OCI-M1 (cell line): ENCODE measurements around the gene DUSP2.
"Not testable (repeated sequence)": the region's sequence is repeated elsewhere in the genome, so short reads cannot be mapped to it uniquely, and the experiment has no call there.

ENCODE experiments used
- DNase-seq: peaks from one replicate; lab custom pipeline; 2025; lab: John Stamatoyannopoulos, UW

The DUSP2 gene

DNA sequence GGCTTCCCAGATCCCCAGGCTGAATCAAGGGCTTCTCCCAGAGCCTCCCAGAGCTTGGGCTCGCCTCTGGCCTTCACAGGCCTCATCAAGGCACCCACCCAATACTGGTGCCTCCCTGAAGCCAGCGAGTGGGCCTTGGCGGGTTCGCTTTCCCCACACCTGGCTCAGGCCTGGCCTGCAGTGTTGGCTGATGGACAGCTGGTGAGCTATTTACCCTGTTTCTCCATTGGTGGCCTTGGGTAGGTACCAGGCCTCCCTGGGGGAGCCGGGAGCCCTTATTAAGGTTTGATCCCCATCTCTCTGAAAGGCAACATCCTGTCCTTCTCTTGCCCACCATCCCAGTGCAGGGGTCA lies 18.2 kb upstream of the DUSP2 start:
- DNase-seq: no peak

DNA sequence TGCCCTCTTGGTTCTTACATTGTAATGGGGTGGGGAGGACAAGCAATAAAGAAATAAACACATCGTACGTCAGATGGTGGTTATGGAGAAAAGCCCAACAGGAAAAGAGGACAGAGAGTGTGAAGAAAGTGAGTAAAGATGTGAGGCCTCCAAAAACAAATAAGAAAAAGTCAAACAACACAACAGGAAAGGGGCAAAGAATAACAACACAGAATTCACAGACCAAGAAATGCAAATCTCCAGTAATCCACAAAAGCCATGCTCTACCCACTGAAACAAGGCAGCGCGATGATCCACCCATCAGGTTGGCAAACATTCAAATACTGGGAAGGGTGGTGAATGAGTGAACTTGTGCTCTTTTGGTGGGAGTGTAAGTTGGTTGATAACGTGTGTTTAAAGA lies 16.7 kb upstream of the DUSP2 start:
- no peak for DNase-seq

DNA sequence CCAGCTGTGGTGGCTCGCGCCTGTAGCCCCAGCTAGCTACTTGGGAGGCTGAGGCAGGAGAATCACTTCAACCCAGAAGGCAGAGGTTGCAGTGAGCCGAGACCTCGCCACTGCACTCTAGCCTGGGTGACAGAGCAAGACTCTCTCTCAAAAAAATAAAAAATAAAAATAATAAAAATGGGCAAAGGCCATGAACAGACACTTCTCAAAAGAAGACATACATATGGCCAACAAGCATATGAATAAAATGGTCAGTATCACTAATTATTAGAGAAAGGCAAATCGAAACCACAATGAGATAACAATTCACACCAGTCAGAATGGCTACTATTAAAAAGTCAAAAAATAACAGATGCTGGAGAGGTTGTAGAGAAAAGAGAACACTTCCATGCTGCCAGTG lies 15.1 kb upstream of the DUSP2 start:
- DNase-seq: not testable (repeated sequence)

DNA sequence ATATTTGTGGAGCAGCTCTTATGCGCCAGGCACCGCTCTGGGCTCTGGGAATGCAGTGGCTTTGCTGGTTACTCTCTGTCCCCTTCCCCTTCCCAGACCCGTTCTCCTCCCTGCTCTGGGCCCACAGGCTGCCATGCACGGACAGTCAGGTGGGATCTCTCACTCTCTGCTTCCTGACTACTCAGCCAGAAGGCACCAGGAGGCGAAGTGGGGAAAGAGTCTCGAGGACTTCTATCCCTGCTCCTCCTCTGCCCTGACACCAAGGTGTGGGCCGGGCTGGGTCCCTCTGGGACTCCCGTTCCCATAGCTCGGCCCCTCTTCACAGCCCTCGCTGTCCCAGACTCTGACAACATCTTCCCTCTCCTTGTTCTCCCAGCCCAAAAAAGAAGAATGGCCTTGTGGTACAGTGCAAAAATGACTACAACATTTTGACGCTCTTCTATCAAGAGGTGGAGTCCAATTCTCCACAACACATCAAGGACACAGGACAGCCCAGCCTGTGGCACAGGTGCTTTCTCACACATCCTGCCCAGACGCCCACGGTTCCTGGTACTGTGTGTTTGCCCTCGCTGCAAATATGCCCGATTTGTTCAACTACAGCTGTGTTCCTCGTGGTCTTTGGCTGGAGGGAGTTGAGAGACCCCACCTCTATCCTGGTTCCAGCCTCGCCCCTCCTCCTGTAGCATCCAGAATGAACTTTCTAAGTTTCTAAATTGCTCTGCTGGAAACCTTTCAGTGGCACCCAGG lies 14.0 kb upstream of the DUSP2 start:
- DNase-seq: no peak

DNA sequence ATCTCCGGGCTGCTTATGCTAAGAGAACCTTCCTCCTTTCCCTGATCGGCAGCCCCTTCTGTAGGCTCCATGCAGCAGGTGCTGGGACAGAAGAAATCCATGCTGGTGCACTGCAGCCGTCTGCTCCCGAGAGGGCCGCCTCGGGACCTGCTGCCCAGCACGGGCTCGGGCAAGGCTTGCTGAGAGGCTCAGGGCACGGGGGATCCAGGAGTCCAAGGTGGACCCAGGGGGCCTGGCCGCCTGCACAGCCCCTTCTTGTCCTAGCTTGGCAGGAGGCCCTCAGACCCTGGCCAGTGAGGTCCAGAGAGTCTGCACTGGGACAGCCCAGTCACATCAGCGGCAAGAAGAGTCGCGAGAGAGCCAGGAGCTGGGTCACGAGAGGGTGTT lies 13.3 kb upstream of the DUSP2 start:
- no peak for DNase-seq

DNA sequence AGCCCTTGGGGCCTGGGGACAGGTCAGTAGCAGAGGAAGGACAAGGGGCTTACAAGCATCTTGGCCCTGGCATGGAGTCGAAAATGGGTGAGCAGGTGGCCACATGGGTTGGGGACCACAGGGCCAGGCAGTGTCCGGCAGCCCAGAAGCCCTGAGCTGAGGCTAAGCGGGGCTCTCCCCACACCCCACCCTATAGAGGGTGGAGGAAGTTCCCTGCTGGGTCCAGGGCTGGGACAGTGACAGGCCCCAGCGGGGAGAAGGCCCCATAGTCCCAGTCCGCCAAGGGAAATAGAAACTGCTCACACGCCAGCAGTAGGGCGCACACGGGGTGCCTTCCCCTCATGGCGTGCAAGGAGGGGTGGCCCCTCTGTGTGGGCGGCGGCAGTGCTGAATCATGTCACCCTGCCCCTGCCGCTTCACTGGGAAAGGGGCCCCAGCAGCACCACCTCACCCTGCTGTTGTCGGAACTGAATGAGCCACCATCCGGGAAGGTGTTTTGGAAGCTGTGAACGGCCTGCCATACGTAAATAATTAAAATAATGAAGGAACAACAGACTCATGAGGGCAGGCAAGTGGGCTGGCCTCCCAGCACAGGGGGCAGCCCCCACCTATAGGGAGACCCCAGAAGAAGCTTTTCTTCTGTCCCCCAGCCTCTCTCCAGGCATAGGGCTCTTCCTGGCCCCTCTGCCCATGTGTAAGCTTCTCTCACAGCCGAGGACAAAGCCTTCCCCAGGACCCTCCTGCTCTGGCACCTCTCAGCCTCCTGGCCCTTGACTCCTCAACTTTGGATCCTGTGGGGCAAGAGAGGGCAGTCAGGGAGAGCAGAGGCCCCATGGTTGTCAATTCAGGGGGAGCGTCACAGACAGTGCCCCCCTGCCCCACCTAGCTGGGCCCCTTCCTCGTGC lies 12.7 kb upstream of the DUSP2 start:
- no peak for DNase-seq

DNA sequence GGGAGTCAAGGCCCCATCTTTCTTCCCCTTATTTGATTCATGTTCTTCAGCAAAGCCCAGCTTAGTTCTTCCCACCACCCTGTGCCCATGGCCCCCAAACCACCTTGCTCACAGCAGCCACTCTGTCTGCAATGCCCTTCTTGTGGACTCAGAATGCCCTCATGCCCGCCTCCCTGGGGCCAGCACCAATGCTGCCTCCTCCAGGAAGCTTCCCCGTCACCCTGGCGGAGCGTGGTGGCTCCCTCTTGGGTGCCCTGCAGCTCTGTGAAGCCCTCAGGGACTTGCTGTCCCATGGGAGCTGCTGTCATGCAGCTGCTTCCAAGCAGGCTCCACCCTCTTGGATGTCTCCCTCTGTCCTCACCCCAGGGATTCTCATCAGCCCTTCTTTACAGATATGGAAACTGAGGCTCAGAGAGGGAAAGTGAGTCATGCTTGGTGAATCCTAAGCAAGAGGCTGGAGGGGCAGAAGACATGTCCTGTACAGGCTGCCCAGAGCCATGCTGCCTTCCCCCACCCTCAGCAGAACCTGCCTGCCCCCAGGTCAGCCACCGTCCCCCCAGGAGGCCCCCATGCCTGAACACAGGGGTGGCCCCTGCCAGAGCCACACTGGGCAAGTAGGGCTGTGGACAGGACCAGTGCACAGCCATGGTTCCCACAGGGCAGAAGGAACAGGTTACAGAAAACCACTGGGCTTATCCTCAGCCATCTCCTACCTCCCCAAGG lies 11.8 kb upstream of the DUSP2 start:
- no peak for DNase-seq

DNA sequence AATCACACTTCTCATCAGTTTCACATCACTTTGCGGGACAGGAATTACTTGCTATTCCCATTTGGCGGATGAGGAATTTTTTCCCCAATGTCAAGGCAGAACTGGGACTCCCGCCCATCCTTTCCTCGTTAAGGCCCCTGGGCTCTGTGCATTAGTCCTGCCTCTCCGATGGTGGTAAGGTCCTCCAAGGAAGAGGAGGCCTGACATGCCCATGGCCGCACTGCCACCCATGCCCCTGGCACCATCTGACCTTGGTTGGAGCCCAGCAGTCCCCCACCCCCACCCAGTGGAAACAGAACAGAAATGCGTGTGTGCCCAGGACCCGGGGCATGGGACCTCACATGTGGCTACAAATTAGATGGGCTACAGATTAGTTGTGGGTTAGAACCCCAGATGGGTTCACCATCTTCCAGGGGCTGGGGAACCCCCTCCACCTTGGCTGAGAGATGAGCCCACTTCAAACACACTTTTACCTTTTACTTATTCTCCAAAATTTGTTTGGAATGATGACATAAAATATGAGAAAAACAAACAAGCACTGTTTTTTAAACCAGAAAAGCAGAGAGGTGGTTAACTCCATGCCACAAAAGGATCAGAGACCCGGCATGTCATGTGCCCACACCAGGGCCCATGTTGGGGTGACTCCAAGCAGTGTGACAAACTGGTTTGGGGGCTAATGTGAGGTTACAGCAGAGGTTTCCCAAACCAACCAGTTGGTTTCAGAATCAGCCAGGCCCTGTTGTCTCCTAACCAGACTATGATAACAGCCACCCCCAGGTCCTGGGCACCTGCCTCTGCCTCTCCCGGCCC lies 11.0 kb upstream of the DUSP2 start:
- DNase-seq: no peak

DNA sequence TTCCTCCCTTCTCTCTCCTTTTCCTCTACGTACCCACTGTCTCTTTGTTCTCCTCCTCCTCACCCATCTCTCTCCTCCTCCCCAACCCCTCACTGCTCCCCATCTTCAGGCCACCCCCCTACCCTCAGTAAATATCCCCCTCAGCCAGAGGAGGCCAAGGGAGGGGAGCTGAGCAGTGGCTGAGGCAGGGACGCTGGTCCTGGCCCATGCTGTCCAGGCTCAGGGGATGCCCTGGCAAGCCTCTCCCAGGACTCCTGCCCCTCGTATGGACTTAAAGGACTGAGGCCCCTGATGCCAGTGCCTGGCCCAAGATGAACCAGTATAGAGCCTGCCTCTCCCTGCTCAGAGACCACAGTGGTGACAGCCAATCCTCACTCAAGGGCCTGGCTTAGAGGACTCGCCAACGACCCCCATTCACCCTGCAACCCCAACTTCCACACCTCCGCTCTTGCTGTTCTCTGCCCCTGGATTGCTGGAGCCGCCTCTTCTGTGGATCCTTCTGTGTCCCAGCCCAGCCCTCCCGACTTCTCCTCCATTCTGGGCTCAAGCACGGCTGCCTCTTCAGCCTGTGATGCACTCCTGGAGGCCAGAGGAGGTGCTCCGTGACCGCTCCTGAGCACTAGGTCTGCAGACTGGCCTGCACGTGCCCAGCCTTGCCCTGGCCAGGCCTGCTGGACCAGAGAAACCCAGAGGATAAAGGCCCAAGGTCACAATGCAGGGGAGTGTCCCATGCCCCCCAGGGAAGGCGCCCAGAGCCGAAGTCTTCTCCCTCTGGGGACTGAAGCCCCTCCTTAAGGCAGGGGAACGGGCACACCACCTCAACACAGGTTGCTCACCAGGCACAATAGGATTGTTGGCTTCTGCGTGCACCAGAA lies 9.5 kb upstream of the DUSP2 start:
- DNase-seq: no peak

DNA sequence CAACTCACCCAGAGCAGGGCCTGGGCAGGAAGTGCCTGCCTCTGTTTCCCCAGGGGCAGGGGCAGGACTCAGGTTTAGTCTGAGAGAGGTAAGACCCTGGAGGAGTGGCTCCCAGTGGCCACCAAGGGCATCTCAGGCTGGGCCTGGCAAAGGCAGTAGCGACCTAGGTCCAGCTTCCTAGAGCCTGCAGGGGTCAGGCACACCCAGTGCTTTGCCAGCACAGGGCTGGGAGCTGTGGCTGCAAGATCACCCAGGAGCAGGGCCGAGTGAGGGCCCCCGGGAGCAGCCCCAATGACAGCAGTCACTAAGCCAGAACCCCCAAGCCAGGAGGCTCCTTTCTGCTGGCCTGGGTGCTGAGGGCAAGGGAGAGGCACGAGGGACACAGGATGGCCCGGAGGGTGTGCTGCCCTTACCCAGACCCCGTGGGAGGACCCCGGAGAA lies 8.8 kb upstream of the DUSP2 start:
- DNase-seq: no peak

DNA sequence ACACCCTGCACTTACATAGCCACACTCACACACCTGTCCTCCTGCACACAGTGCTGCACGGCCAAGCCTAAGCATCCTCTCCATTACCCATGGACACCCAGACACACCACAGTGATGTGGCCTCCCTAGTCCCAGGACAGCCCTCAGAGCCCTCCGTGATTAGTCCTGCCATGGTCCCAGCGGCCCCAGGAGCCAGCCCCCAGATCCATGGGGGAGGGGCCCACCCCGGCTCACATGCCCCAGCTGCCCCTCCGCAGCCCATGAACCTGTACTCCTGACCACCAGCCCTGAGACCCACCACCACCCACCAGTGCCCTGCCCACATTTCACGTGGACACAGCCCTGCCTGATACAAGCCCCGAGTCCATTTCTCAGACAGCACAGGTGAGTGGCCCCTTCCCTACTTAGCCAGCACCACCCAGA lies 8.1 kb upstream of the DUSP2 start:
- no peak for DNase-seq

DNA sequence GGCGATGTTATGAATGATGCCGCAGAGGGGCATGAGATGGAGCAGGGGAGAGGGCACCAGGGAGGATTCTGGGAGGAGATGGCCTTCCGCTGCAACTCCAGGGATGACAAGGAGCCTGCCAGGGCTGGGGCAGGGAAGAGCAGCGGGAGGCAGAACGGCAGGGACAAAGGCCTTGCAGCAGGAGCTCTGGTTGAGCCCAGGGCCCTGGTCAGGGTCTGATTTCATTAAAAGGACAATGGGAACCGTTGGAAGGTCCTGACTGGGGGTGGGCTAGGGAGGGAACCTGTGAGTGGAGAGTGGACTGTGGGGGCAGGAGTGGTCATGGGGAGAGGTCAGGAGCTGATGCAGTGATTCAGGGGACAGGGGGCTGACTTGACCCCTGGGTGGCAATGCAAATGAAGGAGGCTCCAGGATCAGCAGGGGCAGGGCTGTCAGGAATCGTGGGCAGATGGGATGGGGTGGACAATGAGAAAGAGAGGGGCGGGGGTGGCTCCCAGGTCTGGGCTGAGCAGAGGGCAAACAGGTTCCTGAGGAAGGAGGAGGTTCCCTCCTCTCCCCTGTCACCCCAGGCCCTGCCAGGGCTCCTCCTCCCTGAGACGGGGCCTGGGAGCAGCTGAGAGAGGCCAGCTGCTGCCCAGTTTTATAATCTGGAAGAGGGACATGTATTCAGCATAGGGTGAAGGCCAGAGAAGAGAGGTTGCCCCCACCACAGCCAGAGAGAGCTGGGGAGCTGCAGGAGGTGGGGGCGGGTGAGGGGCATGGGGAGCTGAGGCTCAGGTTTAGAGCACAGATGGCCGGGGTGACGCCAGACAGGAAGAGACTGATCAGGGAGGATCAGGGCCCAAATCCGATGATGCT lies 7.3 kb upstream of the DUSP2 start:
- no peak for DNase-seq

DNA sequence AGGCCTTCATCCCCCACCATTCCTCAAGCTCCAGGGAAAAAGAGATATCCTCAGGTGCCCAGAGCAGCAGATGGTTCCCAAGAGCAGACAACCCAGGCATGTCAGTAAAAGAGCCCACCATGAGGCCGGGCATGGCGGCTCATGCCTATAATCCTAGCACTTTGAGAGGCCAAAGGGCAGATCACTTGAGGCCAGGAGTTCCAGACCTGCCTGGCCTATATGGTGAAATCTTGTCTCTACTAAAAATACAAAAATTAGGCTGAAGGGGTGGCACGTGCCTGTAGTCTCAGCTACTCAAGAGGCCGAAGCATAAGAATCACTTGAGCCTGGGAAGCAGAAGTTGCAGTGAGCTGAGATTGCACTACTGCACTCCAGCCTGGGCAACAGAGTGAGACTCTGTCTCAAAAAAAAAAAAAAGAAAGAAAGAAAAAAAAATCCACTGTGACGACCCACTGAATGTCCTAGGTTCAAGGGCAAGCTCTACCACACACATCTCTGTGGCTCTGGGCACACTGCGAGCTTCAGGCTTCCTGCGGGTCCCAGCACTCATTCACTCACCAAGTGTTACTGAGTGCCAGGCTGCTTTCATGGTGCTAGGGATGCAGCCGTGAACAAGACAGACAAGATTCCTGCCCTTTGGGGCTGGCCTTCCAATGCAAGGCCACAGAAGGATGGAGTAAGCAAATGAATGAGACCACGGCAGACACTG lies 6.5 kb upstream of the DUSP2 start:
- DNase-seq: no peak

DNA sequence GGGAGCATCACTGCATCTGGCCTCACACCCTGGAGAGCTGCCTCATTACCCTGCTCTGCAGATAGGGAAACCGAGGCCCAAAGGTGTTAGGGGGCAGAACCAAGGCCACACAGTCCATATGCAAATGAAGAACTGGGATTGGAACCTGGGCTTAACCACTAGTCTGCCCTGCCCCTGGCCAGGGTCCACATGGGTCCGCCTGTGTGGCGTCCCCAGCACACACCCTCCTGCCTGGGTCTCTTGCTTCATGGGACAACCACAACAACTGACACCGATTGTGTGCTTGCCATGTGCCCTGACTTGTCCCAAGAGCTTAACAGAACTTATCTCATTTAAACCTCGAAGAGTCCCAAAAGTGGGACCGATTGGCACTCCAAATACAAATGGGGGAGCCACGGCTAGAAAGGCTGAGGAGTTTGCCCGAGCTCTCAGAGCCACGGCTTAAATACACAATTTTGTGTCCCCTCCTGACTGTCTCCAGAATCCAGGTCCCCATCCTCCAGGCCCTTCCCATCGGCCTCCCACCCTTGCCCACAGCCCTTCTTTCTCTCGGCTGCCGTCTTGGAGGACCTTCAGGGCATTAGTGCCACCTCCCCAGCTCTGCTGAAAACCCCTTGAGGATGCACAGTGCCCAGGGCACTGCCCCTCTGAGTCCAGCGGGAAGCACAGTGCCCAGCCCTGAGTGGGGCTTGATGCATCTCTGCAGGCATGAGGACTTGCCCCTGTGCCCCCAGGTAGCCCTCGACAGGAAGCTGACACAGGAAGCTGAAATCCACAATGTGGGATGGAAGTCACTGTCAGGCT lies 5.8 kb upstream of the DUSP2 start:
- no peak for DNase-seq

DNA sequence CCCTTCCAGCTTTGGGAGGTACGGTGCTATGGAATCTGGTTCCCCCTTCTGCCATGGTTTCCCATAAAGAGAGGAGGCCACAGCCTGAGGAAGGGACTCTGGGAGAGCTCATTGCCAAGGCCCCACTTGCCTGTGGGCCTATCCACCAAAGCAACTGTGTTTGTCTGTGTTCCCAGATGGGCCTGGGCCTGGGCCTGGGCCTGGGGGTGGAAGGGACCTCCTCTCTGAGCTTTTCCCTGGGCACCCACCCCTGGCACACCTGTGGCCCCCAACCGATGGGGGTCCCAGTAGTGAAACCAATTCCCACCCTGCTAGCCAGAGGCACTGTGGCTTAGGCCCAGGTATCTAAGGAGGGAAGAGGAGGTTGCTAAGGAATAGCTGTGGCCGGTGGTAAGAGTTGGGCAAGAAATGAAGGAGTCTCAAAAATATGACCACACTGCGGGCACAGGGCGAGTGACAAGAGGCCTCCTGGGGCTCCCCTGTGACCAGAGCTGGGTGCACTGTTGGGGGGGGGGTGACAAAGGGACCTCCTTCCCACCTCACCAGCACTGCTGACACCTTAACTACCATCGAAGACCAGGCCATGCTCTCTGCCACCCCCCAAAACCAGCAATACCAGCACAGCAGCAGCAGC lies 4.9 kb upstream of the DUSP2 start:
- DNase-seq: no peak

DNA sequence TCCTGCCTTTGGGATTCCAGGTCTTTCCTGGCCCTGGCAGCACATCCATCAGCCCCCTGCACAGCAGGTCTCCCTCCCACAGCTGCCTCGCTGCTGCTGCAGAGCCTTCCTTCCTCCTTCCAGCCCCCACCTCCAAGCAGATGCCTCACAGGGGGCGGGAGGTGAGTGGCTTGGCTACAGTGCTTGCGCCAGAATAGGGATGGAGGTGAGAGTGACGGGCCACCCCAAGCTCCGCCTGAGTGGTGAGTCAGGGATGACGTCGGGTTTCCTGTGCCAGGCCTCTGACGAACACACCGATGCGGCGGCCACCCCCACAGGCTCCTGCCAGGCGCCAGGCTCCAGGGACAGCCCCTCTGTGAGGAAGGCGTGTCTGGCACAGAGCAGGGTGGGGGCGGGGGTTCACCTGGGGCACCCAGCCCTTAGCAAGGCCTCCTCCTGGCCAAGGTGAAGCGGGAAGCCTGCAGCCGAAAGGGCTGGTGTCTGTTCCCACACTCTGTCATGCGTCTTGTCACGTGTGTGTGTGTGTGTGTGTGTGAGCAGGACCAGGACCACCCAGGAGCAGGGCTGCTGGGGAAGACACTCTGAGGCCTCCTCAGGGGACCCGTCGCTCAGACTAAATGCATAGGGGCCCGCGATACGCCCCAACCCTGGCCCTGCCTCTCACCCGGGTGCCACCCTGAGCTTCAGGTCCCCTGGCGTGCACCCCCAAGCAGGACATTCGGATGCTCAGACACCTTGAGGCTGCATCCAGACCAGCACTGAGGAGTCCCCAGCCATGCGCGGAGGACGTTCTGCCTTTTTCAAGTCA lies 3.4 kb upstream of the DUSP2 start:
- peak; percentile 9 for DNase-seq

DNA sequence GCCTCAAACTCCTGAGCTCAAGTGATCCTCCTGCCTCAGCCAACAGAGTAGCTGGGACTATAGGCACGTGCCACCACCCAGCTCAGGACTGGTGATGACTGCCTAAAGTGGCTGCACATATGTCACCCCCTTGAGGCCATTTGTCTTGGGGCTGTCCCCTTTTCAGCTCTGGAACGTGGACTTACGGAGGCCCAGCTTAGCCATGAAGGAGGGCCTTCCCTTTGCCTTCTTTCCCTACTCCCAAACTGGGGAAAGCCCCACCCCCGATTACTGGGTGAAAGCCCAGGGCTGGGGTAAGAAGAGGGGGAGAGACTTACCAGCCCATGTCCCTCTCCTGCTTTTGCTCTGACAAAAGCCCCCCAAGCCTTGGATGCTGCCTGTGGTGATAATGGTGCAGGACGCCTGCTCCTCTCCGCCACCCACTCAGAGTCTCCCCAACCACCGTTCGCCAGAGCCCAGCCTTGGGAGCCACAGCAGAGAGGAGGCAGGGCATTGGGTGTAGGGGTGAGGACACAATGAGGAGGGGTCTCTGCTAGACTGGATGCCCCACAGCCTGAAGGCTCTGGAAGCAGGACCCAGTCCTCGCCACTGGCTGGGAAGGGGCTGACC lies 2.5 kb upstream of the DUSP2 start:
- DNase-seq: peak; percentile 17
